ENCODE data around the gene NR1H2. TPM values are rescaled to one million over a fixed set of nuclear protein-coding genes. Genes with fewer than 3 reads are reported as not detected.

The NR1H2 gene
- total RNA-seq, 6 experiments from 2014 or later, result 23.6 to 57.9 (median 33.8) TPM

DNA sequence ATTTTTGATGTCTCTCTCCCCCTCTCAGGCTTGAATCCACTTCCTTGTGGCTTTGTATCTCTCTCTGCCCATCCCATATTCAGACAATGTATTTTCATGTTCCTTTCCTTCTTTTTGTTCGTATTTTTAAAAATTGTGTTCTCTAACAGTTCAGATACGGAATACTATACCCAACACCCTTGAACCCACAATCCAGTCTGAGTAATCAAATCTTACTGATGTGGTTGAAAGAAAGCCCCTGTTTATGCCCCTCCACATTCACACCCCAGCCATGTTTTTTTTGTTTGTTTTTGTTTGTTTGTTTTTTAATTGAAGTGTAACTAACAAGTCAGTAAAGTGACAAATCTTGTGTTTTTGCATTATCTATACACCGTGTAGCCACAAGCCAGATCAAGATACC lies 43.9 kb downstream of the NR1H2 start:
- Histone ChIP-seq H3K9me3 (no peaks in the 10 kb centered on the region), H3K36me3 (no peaks in the 10 kb centered on the region), H3K4me1 (no peaks in the 10 kb centered on the region), H3K4me3 (no peak overlapping the region), H3K27ac (no peak overlapping the region), H3K27me3 (no peaks in the 10 kb centered on the region)
- intact Hi-C loops (cut with DNase I), result no loop called here
- TF ChIP-seq, protein P1, sequence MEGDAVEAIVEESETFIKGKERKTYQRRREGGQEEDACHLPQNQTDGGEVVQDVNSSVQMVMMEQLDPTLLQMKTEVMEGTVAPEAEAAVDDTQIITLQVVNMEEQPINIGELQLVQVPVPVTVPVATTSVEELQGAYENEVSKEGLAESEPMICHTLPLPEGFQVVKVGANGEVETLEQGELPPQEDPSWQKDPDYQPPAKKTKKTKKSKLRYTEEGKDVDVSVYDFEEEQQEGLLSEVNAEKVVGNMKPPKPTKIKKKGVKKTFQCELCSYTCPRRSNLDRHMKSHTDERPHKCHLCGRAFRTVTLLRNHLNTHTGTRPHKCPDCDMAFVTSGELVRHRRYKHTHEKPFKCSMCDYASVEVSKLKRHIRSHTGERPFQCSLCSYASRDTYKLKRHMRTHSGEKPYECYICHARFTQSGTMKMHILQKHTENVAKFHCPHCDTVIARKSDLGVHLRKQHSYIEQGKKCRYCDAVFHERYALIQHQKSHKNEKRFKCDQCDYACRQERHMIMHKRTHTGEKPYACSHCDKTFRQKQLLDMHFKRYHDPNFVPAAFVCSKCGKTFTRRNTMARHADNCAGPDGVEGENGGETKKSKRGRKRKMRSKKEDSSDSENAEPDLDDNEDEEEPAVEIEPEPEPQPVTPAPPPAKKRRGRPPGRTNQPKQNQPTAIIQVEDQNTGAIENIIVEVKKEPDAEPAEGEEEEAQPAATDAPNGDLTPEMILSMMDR (IDR thresholded peaks at IDR 0.05), result no peak
- TF ChIP-seq POLR2A (IDR thresholded peaks at IDR 0.05), result no peak
- WGBS (ENCODE audit: insufficient coverage, low coverage, low lambda C conversion rate, missing lambda C conversion rate), result 21% methylated on average over 3 of the region's 3 CpGs
- DNase-seq, result no peak
- no peak for ATAC-seq

DNA sequence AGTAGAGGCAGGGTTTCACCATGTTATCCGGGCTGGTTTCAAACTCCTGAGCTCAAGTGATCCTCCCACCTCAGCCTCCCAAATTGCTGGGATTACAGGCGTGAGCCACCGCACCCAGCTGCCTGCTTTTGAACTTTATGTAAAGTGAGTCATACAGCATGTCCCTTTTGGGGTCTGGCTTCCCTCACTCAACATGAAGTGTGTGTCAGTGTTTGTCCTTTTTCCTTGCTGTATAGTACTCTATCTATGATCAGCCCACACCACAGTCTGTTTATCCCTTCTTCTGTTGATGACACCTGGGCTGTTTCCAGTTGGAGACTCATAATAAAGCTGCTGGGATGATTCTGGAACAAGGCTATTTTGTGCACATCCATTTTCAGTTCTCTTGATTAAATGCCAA lies 44.6 kb downstream of the NR1H2 start:
- WGBS (ENCODE audit: insufficient coverage, low coverage, low lambda C conversion rate, missing lambda C conversion rate), result no CpG with 5 or more reads among the region's 3 CpGs
- ATAC-seq, result no peak
- Histone ChIP-seq H3K27me3 (no peaks in the 10 kb centered on the region), H3K27ac (no peak overlapping the region), H3K36me3 (no peaks in the 10 kb centered on the region), H3K4me3 (no peak overlapping the region), H3K9me3 (no peaks in the 10 kb centered on the region), H3K4me1 (no peaks in the 10 kb centered on the region)
- TF ChIP-seq POLR2A (IDR thresholded peaks at IDR 0.05), result no peak
- TF ChIP-seq, protein P1 (IDR thresholded peaks at IDR 0.05), result no peak
- intact Hi-C loops (cut with DNase I), result no loop called here
- DNase-seq, result no peak

DNA sequence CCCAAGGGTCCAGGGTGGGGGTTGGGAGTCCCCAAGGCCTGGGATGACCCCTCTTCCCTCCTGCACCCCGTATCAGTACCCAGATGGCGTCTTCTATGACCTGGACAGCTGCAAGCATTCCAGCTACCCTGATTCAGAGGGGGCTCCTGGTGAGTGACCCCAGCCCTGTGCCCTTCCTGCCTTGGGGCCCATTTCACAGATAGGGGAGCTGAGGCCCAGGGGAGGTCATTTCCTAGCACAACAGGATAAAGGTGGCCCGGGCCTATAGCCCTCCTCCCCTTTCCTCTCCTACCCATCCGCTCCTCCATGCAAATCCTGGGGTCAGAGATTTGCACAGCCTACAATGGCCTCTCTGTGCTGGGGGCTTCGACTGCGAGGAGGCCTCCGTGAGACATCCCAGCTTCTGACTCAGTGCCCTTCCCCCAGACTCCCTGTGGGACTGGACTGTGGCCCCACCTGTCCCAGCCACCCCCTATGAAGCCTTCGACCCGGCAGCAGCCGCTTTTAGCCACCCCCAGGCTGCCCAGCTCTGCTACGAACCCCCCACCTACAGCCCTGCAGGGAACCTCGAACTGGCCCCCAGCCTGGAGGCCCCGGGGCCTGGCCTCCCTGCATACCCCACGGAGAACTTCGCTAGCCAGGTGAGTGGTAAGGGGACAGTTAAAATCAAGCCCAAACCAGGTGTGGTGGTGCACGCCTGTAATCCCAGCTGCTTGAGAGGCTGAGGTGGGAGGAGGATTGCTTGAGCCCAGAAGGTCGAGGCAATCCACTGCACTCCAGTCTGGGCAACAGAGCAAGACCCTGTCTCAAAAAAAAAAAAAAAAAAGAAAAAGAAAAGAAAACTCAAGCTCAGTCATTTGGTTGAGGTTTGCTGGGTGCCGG lies 46.4 kb downstream of the NR1H2 start:
- H3K4me3 ChIP-seq, result no peak overlapping the region

DNA sequence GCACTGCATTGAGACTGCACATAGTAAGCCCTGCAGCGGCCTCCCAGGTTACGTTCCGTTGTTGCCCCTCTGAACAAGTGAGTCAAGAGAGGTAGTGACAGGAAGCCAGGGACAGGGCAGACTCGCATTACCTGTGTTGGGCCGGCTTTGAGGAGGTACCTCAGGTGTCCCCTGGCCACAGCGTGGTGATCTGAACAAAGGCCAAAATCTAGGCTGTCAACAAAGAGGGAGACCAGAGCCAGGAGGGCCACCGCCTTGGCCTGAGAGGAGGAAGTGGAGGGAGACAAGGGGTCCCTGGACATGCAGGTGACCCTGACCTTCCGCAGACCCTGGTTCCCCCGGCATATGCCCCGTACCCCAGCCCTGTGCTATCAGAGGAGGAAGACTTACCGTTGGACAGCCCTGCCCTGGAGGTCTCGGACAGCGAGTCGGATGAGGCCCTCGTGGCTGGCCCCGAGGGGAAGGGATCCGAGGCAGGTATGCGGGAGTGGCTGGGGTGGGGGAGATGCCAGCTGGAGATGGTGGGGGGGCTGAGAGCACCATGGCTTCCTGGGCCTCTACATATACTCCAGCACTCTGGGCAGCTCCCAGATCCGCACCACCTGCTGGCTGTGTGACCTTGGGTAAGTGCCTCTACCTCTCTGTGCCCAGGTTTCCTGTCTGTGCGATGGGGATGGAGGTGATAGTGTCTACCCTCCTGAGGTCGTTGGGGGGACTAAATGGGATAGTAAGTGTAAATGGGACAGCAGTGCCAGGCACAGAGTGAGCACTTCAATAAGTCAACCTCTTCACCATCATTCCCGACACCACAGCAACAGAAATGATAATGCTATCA lies 47.2 kb downstream of the NR1H2 start:
- WGBS (ENCODE audit: insufficient coverage, low coverage, low lambda C conversion rate, missing lambda C conversion rate), result 70% methylated on average over 2 of the region's 22 CpGs
- Histone ChIP-seq H3K9me3 (no peaks in the 10 kb centered on the region), H3K27ac (no peak overlapping the region), H3K27me3 (no peaks in the 10 kb centered on the region), H3K4me1 (no peaks in the 10 kb centered on the region), H3K36me3 (no peaks in the 10 kb centered on the region), H3K4me3 (no peak overlapping the region)
- intact Hi-C loops (cut with DNase I), result no loop called here
- no peak for ATAC-seq
- DNase-seq, result no peak
- TF ChIP-seq, protein P1 (IDR thresholded peaks at IDR 0.05), result no peak
- TF ChIP-seq POLR2A (IDR thresholded peaks at IDR 0.05), result no peak

More for the DNA sequence above, 46.4 kb downstream of the NR1H2 start:
- intact Hi-C loops (cut with DNase I), result no loop called here
- 69% methylated on average over 5 of the region's 18 CpGs for WGBS (ENCODE audit: insufficient coverage, low coverage, low lambda C conversion rate, missing lambda C conversion rate)
- no peak overlapping the region for H3K27ac ChIP-seq
- H3K27me3 ChIP-seq, result no peaks in the 10 kb centered on the region
- H3K9me3 ChIP-seq, result no peaks in the 10 kb centered on the region
- ATAC-seq (no peak), DNase-seq (no peak)
- H3K36me3 ChIP-seq, result no peaks in the 10 kb centered on the region
- TF ChIP-seq, protein P1 (IDR thresholded peaks at IDR 0.05), result no peak
- TF ChIP-seq POLR2A (IDR thresholded peaks at IDR 0.05), result no peak
- no peaks in the 10 kb centered on the region for H3K4me1 ChIP-seq
